Thyroid gland (tissue), 4 donors: ENCODE results near the gene IRS2.

ENCODE experiments used
- CTCF ChIP-seq, 6 experiments: fragments of 200-600 bp in 3 of 6; fragments of 450-650 bp in 3 of 6; sonication (generic) in 3 of 6; IDR thresholded peaks; one replicate each; pipeline ENCODE4 v1.5.1; 2016 to 2019; ENCODE audit warnings: antibody characterized with exemption in 6 of 6, mild to moderate bottlenecking in 2 of 6, inconsistent platforms in 1 of 6, moderate library complexity in 1 of 6
- POLR2A ChIP-seq, 2 donors: fragments of 450-650 bp; IDR thresholded peaks; one replicate each; pipeline ENCODE4 v1.6.1; 2017; ENCODE audit warnings: antibody characterized with exemption in 2 of 2, mild to moderate bottlenecking in 2 of 2, moderate library complexity in 1 of 2

GRCh38 chr13:109733550-109733949 is 52.8 kb downstream of the IRS2 start:
- TF ChIP-seq POLR2A (IDR thresholded peaks at IDR 0.05) (no peak), CTCF (IDR thresholded peaks at IDR 0.05) (no peak)
